GM19397 (cell line): ENCODE results near the gene MUC5AC.
"Not testable (repeated sequence)": the region's sequence is repeated elsewhere in the genome, so short reads cannot be mapped to it uniquely, and the experiment has no call there.

ENCODE experiments used
- ATAC-seq: cut with Tn5 transposase; IDR thresholded peaks from one replicate; pipeline ENCODE4 v1.9.1; 2021; ENCODE audit warnings: mild to moderate bottlenecking, moderate library complexity; ENCODE audit not compliant: unreplicated experiment

MUC5AC gene

GRCh38 chr11:1205121-1205986, 47.6 kb downstream of the MUC5AC start:
- no peak for ATAC-seq

- no peak for ATAC-seq
These were observed 48.2 kb downstream of the MUC5AC start for GRCh38 chr11:1205987-1206331.

- ATAC-seq = no peak
These were observed 48.9 kb downstream of the MUC5AC start for GRCh38 chr11:1206391-1207271.

- ATAC-seq = no peak
These were observed 49.8 kb downstream of the MUC5AC start for GRCh38 chr11:1207401-1208143.

- no peak for ATAC-seq
These were observed 50.3 kb downstream of the MUC5AC start for GRCh38 chr11:1208144-1208393.

GRCh38 chr11:1208394-1209261, 50.9 kb downstream of the MUC5AC start:
- ATAC-seq = no peak

GRCh38 chr11:1209371-1210057, 51.8 kb downstream of the MUC5AC start:
- ATAC-seq = no peak

- no peak for ATAC-seq
These were observed 54.1 kb downstream of the MUC5AC start for GRCh38 chr11:1211838-1212237.

GRCh38 chr11:1215826-1216225, 58.1 kb downstream of the MUC5AC start:
- not testable (repeated sequence) for ATAC-seq

- no peak for ATAC-seq
These were observed 59.4 kb downstream of the MUC5AC start for GRCh38 chr11:1217151-1217550.

GRCh38 chr11:1218256-1218787, 60.6 kb downstream of the MUC5AC start:
- no peak for ATAC-seq

- no peak for ATAC-seq
These were observed 61.2 kb downstream of the MUC5AC start for GRCh38 chr11:1218788-1219445.

GRCh38 chr11:1219446-1219833, 61.7 kb downstream of the MUC5AC start:
- ATAC-seq = no peak

- no peak for ATAC-seq
These were observed 62.4 kb downstream of the MUC5AC start for GRCh38 chr11:1219834-1220815.

- ATAC-seq = no peak
These were observed 63.4 kb downstream of the MUC5AC start for GRCh38 chr11:1220941-1221721.

- ATAC-seq = no peak
These were observed 64.1 kb downstream of the MUC5AC start for GRCh38 chr11:1221848-1222311.
